SK-N-SH treated with all-trans-retinoic acid at 6 μM for 48 hours (cell line): Measurements from ENCODE around the gene PRELID1.

ENCODE experiments used
- ARNTL ChIP-seq: fragments of 450-650 bp; formaldehyde crosslinking; IDR thresholded peaks from 2 replicates; pipeline ENCODE4 v1.5.0; 2020; ENCODE audit warnings: low read depth, mild to moderate bottlenecking, moderate library complexity, borderline replicate concordance
- CREB5 ChIP-seq: fragments of 250-450 bp; sonication (Bioruptor Pico); IDR thresholded peaks from 2 replicates; pipeline ENCODE4 v1.5.1; 2020; ENCODE audit warnings: low read depth, mild to moderate bottlenecking, moderate library complexity
- CSDC2 ChIP-seq: fragments of 250-450 bp; sonication (Bioruptor Pico); IDR thresholded peaks from 2 replicates; pipeline ENCODE4 v1.5.0; 2020; ENCODE audit warnings: mild to moderate bottlenecking, moderate library complexity
- GLIS3 ChIP-seq: fragments of 250-450 bp; sonication (Bioruptor Pico); IDR thresholded peaks from 2 replicates; pipeline ENCODE4 v1.5.0; 2020; ENCODE audit warnings: mild to moderate bottlenecking, moderate library complexity
- ISL1 ChIP-seq: fragments of 250-450 bp; sonication (Bioruptor Pico); IDR thresholded peaks from 2 replicates; pipeline ENCODE4 v2.1.2; 2022; ENCODE audit warnings: mild to moderate bottlenecking, moderate library complexity
- OSR1 ChIP-seq: fragments of 250-450 bp; sonication (Bioruptor Pico); IDR thresholded peaks from 2 replicates; pipeline ENCODE4 v1.8.0; 2022; ENCODE audit warnings: moderate library complexity, mild to moderate bottlenecking, inconsistent platforms
- PATZ1 ChIP-seq: fragments of 250-450 bp; sonication (Bioruptor Pico); IDR thresholded peaks from 2 replicates; pipeline ENCODE4 v1.8.0; 2020; ENCODE audit warnings: mild to moderate bottlenecking, moderate library complexity, borderline replicate concordance
- RARB ChIP-seq: fragments of 250-450 bp; sonication (Bioruptor Pico); IDR thresholded peaks from 2 replicates; pipeline ENCODE4 v1.8.0; 2021; ENCODE audit warnings: mild to moderate bottlenecking, moderate library complexity
- TCF4 ChIP-seq: fragments of 250-450 bp; sonication (Bioruptor Pico); IDR thresholded peaks from 2 replicates; pipeline ENCODE4 v1.8.0; 2021; ENCODE audit warnings: mild to moderate bottlenecking, moderate library complexity, borderline replicate concordance
- TSHZ2 ChIP-seq: fragments of 250-450 bp; sonication (Bioruptor Pico); IDR thresholded peaks from 2 replicates; pipeline ENCODE4 v1.5.0; 2020; ENCODE audit warnings: mild to moderate bottlenecking, moderate library complexity
- ZFP3 ChIP-seq: fragments of 250-450 bp; sonication (Bioruptor Pico); IDR thresholded peaks from 2 replicates; pipeline ENCODE4 v1.5.0; 2020; ENCODE audit warnings: mild to moderate bottlenecking, moderate library complexity
- ZFP30 ChIP-seq: fragments of 450-650 bp; formaldehyde crosslinking; IDR thresholded peaks from 2 replicates; pipeline ENCODE4 v1.5.0; 2022; ENCODE audit warnings: mild to moderate bottlenecking, moderate library complexity
- ZNF565 ChIP-seq: fragments of 450-650 bp; formaldehyde crosslinking; conservative IDR thresholded peaks from 2 replicates; pipeline ENCODE4 v1.5.0; 2020; ENCODE audit warnings: low read depth, mild to moderate bottlenecking, moderate library complexity
- ZNF8 ChIP-seq: fragments of 450-650 bp; formaldehyde crosslinking; IDR thresholded peaks from 2 replicates; pipeline ENCODE4 v1.5.0; 2020; ENCODE audit warnings: mild to moderate bottlenecking, moderate library complexity

- TF ChIP-seq ZFP3 (CRISPR knock-in tag) (no peak), TCF4 (CRISPR knock-in tag) (no peak), TSHZ2 (CRISPR knock-in tag) (no peak), GLIS3 (CRISPR knock-in tag) (no peak), PATZ1 (CRISPR knock-in tag) (no peak), OSR1 (CRISPR knock-in tag) (no peak), ZNF8 (CRISPR knock-in tag) (no peak), ISL1 (CRISPR knock-in tag) (no peak), ZNF565 (no peak), CREB5 (CRISPR knock-in tag) (no peak), RARB (CRISPR knock-in tag) (no peak), ARNTL (CRISPR knock-in tag) (no peak), CSDC2 (CRISPR knock-in tag) (no peak), ZFP30 (CRISPR knock-in tag) (no peak)
These were observed 359 bp downstream of the PRELID1 start for GRCh38 chr5:177303925-177304391.
